HG02884 (cell line): ENCODE measurements around the gene TAB2.

ENCODE experiments used
- ATAC-seq: cut with Tn5 transposase; IDR thresholded peaks from one replicate; pipeline ENCODE4 v1.9.1; 2021; ENCODE audit warnings: mild to moderate bottlenecking, moderate library complexity; ENCODE audit not compliant: unreplicated experiment

Gene TAB2

GRCh38 chr6:149317644-149318571, at the start of gene TAB2:
Gene TAB2 (plus strand): TSS chr6:149317712. CDS start chr6:149369998, 52,286 bp downstream.
- ATAC-seq, result peak; percentile 21

DNA sequence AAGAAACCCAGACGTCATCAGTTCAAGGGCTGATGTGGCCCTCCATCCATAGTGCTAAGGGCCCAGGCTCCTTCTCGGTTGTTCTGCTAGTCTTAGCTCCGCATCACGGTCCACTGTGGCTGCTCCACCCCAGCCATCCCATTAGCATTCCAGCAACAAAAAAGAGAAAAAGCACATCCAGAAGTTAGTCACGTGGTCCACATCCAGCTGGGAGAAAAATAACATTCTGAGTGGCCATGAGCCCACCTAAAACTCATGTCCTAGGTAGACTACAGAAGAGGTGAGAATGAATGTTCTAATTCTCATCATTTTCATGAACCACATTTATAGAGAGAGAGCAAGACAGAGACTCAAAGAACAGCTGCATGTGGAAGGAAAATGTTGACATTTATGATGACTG, 49.4 kb upstream of the TAB2 start:
- ATAC-seq, result no peak

- ATAC-seq, result no peak
These were observed 48.7 kb upstream of the TAB2 start for GRCh38 chr6:149268768-149269167.

DNA sequence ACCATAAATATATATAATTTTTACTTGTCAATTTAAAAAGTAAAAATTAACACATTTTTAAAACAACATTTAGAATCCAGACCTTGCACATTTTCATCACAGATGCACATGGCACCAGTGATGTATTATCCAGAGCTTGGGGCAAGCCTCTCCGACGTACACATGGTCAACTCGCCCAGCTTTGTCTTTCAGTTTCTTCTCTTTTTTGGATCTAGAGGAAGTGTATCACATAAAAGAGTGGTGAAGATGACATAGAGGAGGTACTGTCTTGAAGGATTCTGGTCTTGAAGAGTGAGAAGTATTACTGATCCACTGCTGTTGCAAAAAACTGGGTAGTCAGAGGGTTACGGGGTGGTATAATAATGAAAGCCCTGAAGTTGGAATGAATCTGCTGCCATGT, 46.9 kb upstream of the TAB2 start:
- ATAC-seq, result no peak

DNA sequence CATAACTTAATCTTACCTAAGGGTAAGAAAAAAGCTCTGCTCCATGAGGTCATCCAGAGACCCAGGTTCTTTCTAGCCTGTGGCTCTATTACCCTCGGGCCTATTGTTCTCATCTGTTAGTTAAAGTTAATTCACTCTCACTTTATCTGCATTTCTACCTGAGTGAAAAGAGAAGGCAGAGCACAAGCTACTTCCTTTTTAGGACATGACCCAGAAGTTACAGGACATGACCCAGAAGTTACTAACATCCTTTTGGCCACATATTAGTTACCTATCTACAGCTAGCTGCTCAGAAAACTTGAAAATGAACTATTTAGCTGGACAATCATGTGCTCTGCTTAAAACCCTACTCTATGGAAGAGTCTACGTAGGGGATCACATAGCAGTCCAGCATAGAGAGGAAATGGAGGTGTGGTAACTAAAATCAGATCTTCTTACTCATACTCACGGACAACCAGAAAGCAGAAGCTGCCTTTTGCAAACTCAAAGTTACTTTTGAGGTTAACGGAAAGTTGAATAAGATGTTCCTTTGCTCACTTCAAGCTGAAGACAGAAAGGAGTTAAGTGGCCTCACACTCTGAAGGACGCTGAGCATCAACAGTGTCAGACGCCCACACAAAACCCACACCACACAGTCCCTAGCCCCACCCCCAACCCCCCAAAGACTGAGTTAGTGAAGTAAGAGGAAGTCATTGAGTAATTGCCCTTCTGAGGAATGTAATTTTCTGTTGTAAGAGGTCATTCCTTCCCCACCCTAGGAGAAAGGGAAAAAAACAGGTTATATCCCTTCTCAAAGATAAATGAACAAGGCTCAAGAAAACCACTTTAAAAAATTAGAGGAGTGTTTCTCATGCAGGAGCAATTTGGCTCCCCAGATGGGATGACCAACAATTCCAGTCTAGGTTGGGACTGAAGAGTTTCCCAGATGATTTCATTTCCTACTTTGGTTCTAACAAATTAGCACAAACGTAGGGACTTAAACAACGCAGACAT, 45.9 kb upstream of the TAB2 start:
- ATAC-seq, result peak; percentile 78

DNA sequence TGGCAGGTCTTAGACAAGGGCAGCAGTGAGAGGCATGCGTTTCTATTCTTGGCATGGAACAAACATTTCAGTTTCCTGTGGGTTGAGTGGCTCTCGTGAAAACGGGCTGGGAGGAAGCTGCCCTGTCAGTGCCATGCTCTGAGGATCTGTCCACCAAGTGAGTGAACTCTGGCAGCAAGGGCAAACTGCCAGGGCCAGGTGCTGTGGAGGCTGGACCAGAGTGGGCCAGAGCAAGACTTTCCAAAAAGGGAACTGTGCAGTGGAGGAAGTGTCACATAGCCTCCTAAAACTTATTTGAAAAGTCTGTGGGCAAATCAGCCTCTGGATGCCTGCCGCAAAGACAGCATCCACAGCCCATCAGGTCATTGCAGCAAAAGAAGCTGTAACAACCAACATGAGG, 44.2 kb upstream of the TAB2 start:
- ATAC-seq, result no peak

GRCh38 chr6:149275621-149276020, 41.9 kb upstream of the TAB2 start:
- no peak for ATAC-seq

DNA sequence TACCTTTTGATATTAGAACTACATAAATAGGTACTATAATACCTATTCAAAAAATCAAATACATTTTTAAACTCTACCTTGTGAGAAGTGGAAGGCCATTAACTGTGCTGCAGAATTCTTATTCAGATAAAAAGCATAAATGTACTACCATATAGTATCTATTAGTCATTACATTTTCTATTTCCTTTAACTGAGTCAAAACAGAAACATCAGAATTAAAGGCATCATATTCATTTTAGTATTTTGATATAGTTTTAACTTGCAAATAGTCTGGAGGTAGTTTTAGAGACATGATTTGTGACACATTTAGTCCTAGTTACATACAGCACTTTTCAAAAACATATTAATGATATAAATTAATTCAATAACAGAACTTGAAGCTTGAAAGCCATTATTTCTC, 39.9 kb upstream of the TAB2 start:
- ATAC-seq, result no peak

GRCh38 chr6:149278997-149279396, 38.5 kb upstream of the TAB2 start:
- no peak for ATAC-seq

DNA sequence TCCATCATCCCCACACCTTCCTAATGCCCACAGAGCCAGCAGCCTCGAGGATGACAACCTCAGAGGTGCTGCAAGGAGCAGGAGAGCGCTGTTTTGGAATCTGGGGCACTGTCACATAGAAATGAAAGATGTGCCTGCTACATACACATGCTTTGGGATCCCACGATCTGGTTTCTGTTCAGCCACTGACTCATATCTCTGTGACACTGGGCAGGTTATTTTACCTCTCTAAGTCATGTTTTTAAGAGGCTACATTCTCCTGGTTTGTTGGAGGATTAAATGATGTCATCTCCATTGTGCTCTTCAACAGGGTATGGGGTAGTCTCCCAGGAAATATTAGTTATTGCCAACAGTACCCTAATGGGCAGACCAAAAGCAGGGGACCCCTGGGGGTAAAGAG, 32.6 kb upstream of the TAB2 start:
- ATAC-seq, result no peak

DNA sequence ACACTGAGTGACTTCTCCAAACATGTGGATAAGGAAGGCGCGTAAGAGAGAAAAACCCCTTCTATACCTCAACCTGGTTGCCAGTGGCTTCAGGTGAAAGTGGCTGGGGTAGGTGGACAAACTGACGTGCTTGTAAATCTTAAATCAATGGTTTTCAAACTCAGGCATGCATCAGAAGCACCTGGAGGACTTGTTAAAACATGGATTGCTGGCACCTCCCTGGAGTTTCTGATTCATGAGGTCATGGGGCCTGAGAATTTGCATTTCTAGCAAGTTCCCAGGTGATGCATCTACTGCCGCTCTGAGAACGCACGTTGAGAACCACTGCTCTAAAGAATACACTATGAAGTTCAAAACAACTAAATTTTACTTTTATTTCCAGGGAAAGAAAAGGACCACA, 31.9 kb upstream of the TAB2 start:
- no peak for ATAC-seq

DNA sequence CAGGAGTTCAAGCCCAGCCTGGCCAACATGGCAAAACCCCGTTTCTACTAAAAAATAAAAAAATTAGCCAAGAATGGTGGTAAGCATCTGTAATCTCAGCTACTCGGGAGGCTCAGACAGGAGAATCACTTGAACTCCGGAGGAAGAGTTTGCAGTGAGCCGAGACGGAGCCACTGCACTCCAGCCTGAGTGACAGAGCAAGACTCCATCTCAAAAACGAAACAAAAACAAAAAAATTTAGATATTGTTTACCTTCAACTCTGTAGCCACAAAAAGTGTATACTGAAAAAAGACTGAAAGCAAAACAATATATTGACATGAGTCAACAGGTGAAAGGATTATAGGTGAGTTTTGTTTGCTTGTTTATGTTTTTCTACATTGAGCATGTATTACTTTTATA, 30.6 kb upstream of the TAB2 start:
- no peak for ATAC-seq

DNA sequence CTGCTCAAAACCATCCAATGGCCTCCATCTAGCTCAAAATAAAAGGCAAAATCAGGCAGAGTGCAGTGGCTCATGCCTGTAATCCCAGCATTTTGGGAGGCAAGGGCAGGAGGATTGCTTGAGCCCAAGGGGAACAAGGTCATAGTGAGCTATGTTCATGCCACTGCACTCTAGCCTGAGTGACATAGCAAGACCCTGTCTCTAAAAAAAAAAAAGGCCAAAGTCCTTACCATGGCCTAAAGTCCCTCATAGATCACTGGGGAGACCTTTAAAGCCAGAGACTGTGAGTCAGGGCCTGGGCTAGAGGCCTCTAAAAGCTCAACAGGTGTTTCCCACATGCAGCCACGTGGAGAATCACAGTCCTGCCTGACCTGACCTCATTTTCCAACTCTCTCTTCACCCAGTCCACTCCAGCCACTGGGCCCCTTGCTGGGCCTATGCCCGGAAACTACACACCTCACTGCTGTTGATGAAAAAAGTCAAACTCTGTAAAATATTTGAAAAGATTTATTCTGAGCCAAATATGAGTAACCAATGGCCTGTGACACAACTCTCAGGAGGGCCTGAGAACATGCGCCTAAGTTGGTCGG, 28.2 kb upstream of the TAB2 start:
- no peak for ATAC-seq

- no peak for ATAC-seq
These were observed 27.5 kb upstream of the TAB2 start for GRCh38 chr6:149289966-149290365.

DNA sequence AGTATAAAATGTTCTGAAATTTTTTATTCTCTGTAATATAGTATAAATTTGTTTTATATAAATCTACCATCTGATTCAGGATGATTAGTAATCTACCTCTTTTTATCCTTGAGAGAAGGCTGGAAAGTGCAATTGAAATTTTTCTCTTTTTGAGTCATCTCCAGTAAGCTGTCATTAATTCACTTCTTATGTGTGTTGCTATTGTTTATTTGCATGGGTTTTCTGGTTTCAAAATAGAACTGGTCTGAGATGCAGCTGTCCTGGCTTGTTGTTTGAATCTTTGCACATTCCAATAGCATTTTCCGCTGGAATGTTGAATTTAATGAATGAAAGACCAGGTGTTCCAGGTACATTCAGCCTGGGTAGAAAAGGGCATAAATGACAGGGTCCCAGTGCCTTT, 24.3 kb upstream of the TAB2 start:
- no peak for ATAC-seq

GRCh38 chr6:149300563-149300962, 16.9 kb upstream of the TAB2 start:
- no peak for ATAC-seq

GRCh38 chr6:149302723-149303122, 14.8 kb upstream of the TAB2 start:
- ATAC-seq, result no peak

GRCh38 chr6:149303468-149303867, 14.0 kb upstream of the TAB2 start:
- ATAC-seq, result no peak

GRCh38 chr6:149305372-149305771, 12.1 kb upstream of the TAB2 start:
- ATAC-seq, result no peak

DNA sequence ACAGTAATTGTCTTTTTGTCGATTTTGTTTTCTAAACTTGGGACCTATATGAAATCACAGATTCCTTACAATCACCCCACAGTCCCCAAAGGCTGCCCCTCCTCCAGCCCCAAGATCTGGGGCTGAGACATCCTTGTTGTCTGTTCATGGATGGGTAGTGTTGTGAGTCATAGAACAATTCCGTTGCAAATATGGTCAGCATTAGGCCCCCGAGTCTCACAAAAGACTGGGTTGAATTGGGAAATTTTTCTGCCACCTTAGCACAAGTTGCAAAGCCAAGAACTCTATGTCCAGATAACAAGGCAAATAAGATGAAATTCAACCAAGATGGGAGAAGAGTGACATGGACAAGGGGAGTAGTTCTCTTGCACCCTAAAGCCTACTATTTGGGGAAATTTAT, 10.5 kb upstream of the TAB2 start:
- ATAC-seq, result no peak

DNA sequence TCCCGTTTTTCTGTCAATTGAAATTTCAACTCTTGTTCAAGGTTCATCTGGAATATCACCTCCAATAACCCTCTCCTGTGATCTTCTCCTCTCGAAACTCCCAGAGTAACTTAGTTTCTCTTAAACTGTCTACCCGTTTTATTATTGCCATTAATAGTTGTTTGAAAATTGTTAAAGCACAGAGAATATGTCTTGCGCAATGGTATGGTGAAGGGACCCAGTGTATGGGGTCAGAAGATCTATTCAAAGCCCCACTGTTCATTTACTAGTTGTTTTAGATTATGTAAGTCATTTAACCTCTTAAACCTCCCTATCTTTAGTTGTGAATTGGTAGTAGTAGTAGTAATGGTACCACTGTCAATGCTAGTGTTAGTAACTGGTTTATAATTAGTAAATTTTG, 6.2 kb upstream of the TAB2 start:
- no peak for ATAC-seq
